Measurements from ENCODE around the gene IVNS1ABP. TPM values are rescaled to one million over a fixed set of nuclear protein-coding genes. Genes with fewer than 3 reads are reported as not detected.

IVNS1ABP gene
- total and polyA plus RNA-seq, 12 donors, result 26.0 to 132 (median 64.2) TPM

GRCh38 chr1:185284116-185284515, 32.9 kb downstream of the IVNS1ABP start:
- Histone ChIP-seq H3K4me3 (no peak overlapping the region), H3K27ac (no peak overlapping the region), H3K9me3 (peaks cover 0 to 8% (median 0%) of the 10 kb centered on the region in 11 donors), H3K4me1 (peaks cover 0 to 26% (median 5%) of the 10 kb centered on the region in 9 donors), H3K36me3 (peaks cover 0 to 23% (median 0%) of the 10 kb centered on the region in 9 donors), H3K27me3 (no peaks in the 10 kb centered on the region)
- intact Hi-C loops (cut with DNase I), result no loop called here
- no peak for ATAC-seq
- WGBS, 2 donors, result 60 to 63% methylated on average over 2 of the region's 2 CpGs
- TF ChIP-seq, protein P1, sequence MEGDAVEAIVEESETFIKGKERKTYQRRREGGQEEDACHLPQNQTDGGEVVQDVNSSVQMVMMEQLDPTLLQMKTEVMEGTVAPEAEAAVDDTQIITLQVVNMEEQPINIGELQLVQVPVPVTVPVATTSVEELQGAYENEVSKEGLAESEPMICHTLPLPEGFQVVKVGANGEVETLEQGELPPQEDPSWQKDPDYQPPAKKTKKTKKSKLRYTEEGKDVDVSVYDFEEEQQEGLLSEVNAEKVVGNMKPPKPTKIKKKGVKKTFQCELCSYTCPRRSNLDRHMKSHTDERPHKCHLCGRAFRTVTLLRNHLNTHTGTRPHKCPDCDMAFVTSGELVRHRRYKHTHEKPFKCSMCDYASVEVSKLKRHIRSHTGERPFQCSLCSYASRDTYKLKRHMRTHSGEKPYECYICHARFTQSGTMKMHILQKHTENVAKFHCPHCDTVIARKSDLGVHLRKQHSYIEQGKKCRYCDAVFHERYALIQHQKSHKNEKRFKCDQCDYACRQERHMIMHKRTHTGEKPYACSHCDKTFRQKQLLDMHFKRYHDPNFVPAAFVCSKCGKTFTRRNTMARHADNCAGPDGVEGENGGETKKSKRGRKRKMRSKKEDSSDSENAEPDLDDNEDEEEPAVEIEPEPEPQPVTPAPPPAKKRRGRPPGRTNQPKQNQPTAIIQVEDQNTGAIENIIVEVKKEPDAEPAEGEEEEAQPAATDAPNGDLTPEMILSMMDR (IDR thresholded peaks at IDR 0.05), result no peak
- DNase-seq, result no peak

DNA sequence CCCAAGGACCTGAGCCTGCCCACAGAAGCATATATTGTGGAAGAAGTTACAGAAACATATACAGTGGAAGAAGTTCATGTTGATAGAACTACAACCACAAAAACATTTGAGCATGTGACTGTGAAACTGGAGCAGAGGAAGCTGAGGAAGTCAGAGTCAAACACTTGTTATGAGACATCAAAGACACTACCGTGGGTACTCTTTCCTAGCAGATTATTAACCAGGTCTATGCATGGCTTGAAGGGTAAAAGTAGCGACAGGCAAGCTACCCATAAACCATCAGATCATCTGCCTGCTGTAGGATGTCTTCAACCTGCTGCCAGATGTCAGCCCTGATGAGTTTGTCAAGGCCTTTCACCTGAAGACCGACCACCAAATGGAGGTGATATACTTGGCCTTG, 35.8 kb downstream of the IVNS1ABP start:
- peaks cover 0 to 11% (median 0%) of the 10 kb centered on the region in 9 donors for H3K4me1 ChIP-seq
- H3K4me3 ChIP-seq, result no peak overlapping the region
- H3K27ac ChIP-seq, result no peak overlapping the region
- no peaks in the 10 kb centered on the region for H3K27me3 ChIP-seq
- intact Hi-C loops (cut with DNase I), result no loop called here
- 81 to 90% methylated on average over 3 of the region's 3 CpGs for WGBS, 2 donors
- H3K36me3 ChIP-seq, result peaks cover 0 to 41% (median 0%) of the 10 kb centered on the region in 9 donors
- H3K9me3 ChIP-seq, result peaks cover 0 to 4% (median 0%) of the 10 kb centered on the region in 11 donors
- TF ChIP-seq, protein P1 (IDR thresholded peaks at IDR 0.05), result no peak
- ATAC-seq (no peak), DNase-seq (no peak)

DNA sequence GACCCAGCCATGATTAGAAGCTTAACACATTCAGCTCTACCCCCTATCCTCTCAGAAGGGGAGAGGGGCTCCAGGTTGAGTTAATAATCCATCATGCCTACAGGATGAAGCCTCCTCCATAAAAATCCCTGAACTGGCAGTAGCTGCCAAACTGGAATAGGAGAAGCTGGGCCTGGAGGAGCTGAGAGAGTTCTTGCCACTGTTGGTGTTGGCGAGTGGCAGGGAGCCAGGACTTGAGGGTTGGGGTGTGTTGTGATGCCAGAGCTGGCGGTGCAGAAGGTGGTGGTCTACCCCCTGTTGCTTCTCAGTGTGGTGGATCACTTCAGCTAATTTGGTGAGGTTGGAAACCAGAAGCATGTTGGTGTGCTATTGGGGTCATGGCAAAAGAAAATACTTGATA, 36.5 kb downstream of the IVNS1ABP start:
- Histone ChIP-seq H3K9me3 (no peaks in the 10 kb centered on the region), H3K4me3 (no peak overlapping the region), H3K27me3 (no peaks in the 10 kb centered on the region), H3K4me1 (peaks cover 0 to 11% (median 0%) of the 10 kb centered on the region in 9 donors), H3K36me3 (peaks cover 0 to 41% (median 0%) of the 10 kb centered on the region in 9 donors), H3K27ac (no peak overlapping the region)
- ATAC-seq (no peak), DNase-seq (no peak)
- TF ChIP-seq, protein P1 (IDR thresholded peaks at IDR 0.05), result no peak
- intact Hi-C loops (cut with DNase I), result no loop called here
- WGBS, 2 donors, result 100% methylated on average over 2 of the region's 2 CpGs

DNA sequence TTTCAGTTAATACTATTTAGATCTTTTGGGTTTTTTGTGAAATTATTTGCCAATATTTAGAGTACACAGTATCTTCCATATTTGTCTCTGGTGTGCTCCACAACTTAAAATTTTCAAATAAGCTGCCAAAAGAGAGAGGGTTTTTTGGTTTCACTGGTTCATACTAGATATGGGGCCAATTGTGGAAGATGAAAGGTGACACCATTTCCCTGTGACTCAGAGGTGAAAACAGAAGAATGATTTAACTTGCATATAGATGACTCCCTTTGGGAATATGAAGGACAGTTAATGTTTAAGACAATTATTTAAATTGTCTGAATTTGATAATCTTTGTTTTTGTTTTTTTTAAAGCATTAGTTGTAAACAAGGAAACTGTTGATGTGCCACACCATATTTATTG, 37.5 kb downstream of the IVNS1ABP start:
- H3K9me3 ChIP-seq, result no peaks in the 10 kb centered on the region

More for the DNA sequence above, 37.5 kb downstream of the IVNS1ABP start:
- TF ChIP-seq, protein P1 (IDR thresholded peaks at IDR 0.05), result no peak
- Histone ChIP-seq H3K4me3 (no peak overlapping the region), H3K36me3 (peaks cover 0 to 41% (median 0%) of the 10 kb centered on the region in 9 donors), H3K4me1 (peaks cover 0 to 4% (median 0%) of the 10 kb centered on the region in 9 donors), H3K27me3 (no peaks in the 10 kb centered on the region), H3K27ac (no peak overlapping the region)
- intact Hi-C loops (cut with DNase I), result no loop called here
- ATAC-seq (no peak), DNase-seq (no peak)

Data from heart right ventricle (tissue), 16 donors.